Neural cell (in vitro differentiated cells): Measurements from ENCODE around the gene CEBPB.

Experiments
- EP300 ChIP-seq: fragments of 450-650 bp; conservative IDR thresholded peaks from 2 replicates; pipeline ENCODE4 v1.6.1; 2014; ENCODE audit warnings: antibody characterized with exemption, mild to moderate bottlenecking, moderate library complexity; ENCODE audit not compliant: poor library complexity, severe bottlenecking
- EZH2 ChIP-seq: fragments of 200-600, 300-800 bp; shearing (Covaris generic), sonication (generic); IDR thresholded peaks from 2 replicates; pipeline ENCODE4 v1.6.1; 2014; ENCODE audit warnings: antibody characterized with exemption, low read length, borderline replicate concordance, mild to moderate bottlenecking; ENCODE audit not compliant: insufficient read depth, poor library complexity, severe bottlenecking
- MXI1 ChIP-seq: fragments of 450-650 bp; conservative IDR thresholded peaks from 2 replicates; pipeline ENCODE4 v1.6.1; 2014; ENCODE audit warnings: antibody characterized with exemption, mild to moderate bottlenecking; ENCODE audit not compliant: poor library complexity, severe bottlenecking
- POLR2AphosphoS5 ChIP-seq: IDR thresholded peaks from 2 replicates; pipeline ENCODE4 v1.6.1; 2012
- RAD21 ChIP-seq: fragments of 450-650 bp; conservative IDR thresholded peaks from 2 replicates; pipeline ENCODE4 v1.6.1; 2014; ENCODE audit warnings: antibody characterized with exemption, mild to moderate bottlenecking, moderate library complexity
- SMC3 ChIP-seq: fragments of 450-650 bp; conservative IDR thresholded peaks from 2 replicates; pipeline ENCODE4 v1.6.1; 2014; ENCODE audit warnings: antibody characterized with exemption, mild to moderate bottlenecking, moderate library complexity; ENCODE audit not compliant: poor library complexity
- TAF1 ChIP-seq: IDR thresholded peaks from 2 replicates; pipeline ENCODE4 v1.6.1; 2012; ENCODE audit warnings: low read depth
- TF ChIP-seq, protein P1 (sequence below): fragments of 450-650 bp; IDR thresholded peaks from 2 replicates; pipeline ENCODE4 v1.5.1; 2014; ENCODE audit warnings: antibody characterized with exemption, mild to moderate bottlenecking, moderate library complexity; ENCODE audit not compliant: poor library complexity, severe bottlenecking
- TF ChIP-seq, protein P2 (sequence below): IDR thresholded peaks from 2 replicates; pipeline ENCODE4 v1.6.1; 2012; ENCODE audit warnings: borderline replicate concordance

DNA sequence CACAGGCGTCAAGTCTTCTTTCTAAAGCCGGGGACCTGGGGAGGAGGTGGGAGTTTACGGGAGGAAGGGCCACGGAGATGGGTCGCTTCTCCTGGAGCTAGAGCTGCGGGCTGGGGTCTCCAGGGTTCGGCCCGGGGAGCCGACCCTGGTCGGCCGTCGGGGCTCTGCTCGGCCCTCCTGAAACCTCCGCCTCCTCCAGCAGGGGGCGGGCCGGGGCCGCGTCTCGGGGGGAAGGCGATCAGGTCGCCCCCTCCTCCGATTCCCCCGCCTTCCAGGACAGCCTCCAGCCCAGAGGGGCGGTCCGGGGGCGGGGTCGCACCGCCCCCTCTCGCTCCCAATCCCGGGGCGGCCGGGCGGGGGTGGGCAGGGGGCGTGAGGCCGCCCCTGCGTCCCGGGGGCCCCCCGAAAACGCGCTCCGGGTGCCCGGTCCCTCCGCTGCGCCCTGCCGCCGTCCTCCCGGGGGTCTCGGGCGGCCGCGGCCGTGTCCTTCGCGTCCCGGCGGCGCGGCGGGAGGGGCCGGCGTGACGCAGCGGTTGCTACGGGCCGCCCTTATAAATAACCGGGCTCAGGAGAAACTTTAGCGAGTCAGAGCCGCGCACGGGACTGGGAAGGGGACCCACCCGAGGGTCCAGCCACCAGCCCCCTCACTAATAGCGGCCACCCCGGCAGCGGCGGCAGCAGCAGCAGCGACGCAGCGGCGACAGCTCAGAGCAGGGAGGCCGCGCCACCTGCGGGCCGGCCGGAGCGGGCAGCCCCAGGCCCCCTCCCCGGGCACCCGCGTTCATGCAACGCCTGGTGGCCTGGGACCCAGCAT, at the start of gene CEBPB:
- TF ChIP-seq EZH2 (no peak), EP300 (no peak), MXI1 (no peak), RAD21 (peak; percentile 51), POLR2AphosphoS5 (no peak), TAF1 (no peak), SMC3 (no peak)
- TF ChIP-seq, protein P1, sequence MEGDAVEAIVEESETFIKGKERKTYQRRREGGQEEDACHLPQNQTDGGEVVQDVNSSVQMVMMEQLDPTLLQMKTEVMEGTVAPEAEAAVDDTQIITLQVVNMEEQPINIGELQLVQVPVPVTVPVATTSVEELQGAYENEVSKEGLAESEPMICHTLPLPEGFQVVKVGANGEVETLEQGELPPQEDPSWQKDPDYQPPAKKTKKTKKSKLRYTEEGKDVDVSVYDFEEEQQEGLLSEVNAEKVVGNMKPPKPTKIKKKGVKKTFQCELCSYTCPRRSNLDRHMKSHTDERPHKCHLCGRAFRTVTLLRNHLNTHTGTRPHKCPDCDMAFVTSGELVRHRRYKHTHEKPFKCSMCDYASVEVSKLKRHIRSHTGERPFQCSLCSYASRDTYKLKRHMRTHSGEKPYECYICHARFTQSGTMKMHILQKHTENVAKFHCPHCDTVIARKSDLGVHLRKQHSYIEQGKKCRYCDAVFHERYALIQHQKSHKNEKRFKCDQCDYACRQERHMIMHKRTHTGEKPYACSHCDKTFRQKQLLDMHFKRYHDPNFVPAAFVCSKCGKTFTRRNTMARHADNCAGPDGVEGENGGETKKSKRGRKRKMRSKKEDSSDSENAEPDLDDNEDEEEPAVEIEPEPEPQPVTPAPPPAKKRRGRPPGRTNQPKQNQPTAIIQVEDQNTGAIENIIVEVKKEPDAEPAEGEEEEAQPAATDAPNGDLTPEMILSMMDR, result peak; percentile 52
- TF ChIP-seq, protein P2, sequence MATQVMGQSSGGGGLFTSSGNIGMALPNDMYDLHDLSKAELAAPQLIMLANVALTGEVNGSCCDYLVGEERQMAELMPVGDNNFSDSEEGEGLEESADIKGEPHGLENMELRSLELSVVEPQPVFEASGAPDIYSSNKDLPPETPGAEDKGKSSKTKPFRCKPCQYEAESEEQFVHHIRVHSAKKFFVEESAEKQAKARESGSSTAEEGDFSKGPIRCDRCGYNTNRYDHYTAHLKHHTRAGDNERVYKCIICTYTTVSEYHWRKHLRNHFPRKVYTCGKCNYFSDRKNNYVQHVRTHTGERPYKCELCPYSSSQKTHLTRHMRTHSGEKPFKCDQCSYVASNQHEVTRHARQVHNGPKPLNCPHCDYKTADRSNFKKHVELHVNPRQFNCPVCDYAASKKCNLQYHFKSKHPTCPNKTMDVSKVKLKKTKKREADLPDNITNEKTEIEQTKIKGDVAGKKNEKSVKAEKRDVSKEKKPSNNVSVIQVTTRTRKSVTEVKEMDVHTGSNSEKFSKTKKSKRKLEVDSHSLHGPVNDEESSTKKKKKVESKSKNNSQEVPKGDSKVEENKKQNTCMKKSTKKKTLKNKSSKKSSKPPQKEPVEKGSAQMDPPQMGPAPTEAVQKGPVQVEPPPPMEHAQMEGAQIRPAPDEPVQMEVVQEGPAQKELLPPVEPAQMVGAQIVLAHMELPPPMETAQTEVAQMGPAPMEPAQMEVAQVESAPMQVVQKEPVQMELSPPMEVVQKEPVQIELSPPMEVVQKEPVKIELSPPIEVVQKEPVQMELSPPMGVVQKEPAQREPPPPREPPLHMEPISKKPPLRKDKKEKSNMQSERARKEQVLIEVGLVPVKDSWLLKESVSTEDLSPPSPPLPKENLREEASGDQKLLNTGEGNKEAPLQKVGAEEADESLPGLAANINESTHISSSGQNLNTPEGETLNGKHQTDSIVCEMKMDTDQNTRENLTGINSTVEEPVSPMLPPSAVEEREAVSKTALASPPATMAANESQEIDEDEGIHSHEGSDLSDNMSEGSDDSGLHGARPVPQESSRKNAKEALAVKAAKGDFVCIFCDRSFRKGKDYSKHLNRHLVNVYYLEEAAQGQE, result no peak
